Body of pancreas (tissue), 4 donors: ENCODE measurements around the gene ALG12.

Source experiments
- POLR2A ChIP-seq, 3 donors: fragments of 450-650 bp; IDR thresholded peaks; one replicate each; pipeline ENCODE4 v1.6.1; 2016; ENCODE audit warnings: antibody characterized with exemption in 3 of 3, mild to moderate bottlenecking in 2 of 3
- TF ChIP-seq, protein P1 (sequence below), 7 experiments: fragments of 450-650 bp in 4 of 7; fragments of 200-600 bp in 3 of 7; sonication (generic) in 3 of 7; IDR thresholded peaks; one replicate each; pipeline ENCODE4 v1.5.1; 2016 to 2019; ENCODE audit warnings: antibody characterized with exemption in 7 of 7

DNA sequence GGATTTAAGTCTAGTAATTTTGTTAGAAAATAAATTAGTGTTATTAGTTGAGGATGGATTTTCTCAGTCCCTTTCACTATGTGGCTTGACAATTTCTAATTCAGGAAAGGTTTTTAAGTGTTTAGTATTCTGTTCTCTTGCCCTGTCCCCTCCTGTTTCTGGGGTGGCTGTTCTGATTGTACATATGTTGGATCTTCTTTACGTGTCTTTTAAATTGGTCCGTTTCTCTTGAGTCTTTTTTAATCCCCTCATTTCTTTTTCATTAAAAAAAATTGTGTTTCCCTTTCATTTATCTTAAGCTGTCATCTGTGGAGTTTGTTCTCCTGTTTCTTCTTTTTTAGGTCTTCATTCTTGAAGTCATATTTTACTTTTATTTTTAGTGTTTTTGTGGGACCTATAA is 52.1 kb downstream of the ALG12 start:
- TF ChIP-seq, protein P1, sequence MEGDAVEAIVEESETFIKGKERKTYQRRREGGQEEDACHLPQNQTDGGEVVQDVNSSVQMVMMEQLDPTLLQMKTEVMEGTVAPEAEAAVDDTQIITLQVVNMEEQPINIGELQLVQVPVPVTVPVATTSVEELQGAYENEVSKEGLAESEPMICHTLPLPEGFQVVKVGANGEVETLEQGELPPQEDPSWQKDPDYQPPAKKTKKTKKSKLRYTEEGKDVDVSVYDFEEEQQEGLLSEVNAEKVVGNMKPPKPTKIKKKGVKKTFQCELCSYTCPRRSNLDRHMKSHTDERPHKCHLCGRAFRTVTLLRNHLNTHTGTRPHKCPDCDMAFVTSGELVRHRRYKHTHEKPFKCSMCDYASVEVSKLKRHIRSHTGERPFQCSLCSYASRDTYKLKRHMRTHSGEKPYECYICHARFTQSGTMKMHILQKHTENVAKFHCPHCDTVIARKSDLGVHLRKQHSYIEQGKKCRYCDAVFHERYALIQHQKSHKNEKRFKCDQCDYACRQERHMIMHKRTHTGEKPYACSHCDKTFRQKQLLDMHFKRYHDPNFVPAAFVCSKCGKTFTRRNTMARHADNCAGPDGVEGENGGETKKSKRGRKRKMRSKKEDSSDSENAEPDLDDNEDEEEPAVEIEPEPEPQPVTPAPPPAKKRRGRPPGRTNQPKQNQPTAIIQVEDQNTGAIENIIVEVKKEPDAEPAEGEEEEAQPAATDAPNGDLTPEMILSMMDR (IDR thresholded peaks at IDR 0.05) = no peak
- no peak for TF ChIP-seq POLR2A (IDR thresholded peaks at IDR 0.05)
